AG10803 (cell line): Measurements from ENCODE around the gene CABS1.

Experiments used
- DNase-seq: peaks from one replicate; pipeline ENCODE4 v3.0.0; 2010; ENCODE audit warnings: low read depth
- H3K4me3 ChIP-seq: 2 replicates; pipeline ENCODE4 v1.5.1; 2011; ENCODE audit warnings: mild to moderate bottlenecking, low read length, control low read depth
- CTCF ChIP-seq: conservative IDR thresholded peaks from 2 replicates; pipeline ENCODE4 v1.5.1; 2011; ENCODE audit warnings: mild to moderate bottlenecking, low read length, control low read depth, inconsistent platforms

The CABS1 gene

GRCh38 chr4:70371987-70372386 is 37.2 kb downstream of the CABS1 start:
- TF ChIP-seq CTCF = no peak
- no peak for DNase-seq

GRCh38 chr4:70372760-70373159 is 38.0 kb downstream of the CABS1 start:
- DNase-seq = no peak
- TF ChIP-seq CTCF = no peak
- H3K4me3 ChIP-seq = no peak overlapping the region

More at GRCh38 chr4:70371987-70372386, 37.2 kb downstream of the CABS1 start:
- no peak overlapping the region for H3K4me3 ChIP-seq

- DNase-seq = no peak
- TF ChIP-seq CTCF = no peak
- H3K4me3 ChIP-seq = no peak overlapping the region
These were observed 45.8 kb downstream of the CABS1 start for GRCh38 chr4:70380578-70380977.

GRCh38 chr4:70382691-70383181 is 48.0 kb downstream of the CABS1 start, which contains the start of gene SMR3B:
Gene SMR3B (plus strand): TSS chr4:70383131. CDS start chr4:70384511, 1,380 bp downstream.
- H3K4me3 ChIP-seq = no peak within 1 kb of the TSS
- DNase-seq = no peak
- no peak for TF ChIP-seq CTCF
